ENCODE measurements around the gene ITGA7. TPM values are rescaled to one million over a fixed set of nuclear protein-coding genes. Genes with fewer than 3 reads are reported as not detected.

The ITGA7 gene
- total RNA-seq, 1 donor from 2014 or later = 43.4 TPM

DNA sequence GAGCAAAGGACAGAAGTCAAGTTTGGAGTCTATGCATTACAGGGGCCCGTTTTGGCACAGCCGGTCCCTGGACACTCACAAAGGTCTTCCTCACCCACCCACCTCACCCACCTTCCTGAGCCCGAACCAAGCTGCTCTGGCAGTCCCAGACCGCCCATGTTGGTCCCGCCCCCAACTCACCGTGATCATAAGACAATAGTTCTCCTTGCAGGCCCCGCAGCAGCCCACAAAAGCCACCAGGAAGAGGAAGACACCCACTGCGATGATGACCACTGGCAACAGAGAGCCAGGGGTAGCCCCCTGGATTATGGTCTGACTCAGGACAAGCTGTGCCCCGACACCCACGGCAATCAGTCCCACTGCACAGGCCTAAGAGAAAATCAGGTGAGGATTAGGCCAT is 19.3 kb upstream of the ITGA7 start:
- H3K9ac ChIP-seq = peak overlapping the region; percentile 50
- no peaks in the 10 kb centered on the region for H3K9me3 ChIP-seq (ENCODE audit: low read depth)
- Mint-ChIP-seq H3K36me3 (peaks cover 14% of the 10 kb centered on the region), H3K4me3 (peak overlapping the region; percentile 93), H3K9me3 (no peaks in the 10 kb centered on the region), H3K4me1 (peaks cover 40% of the 10 kb centered on the region), H3K27ac (peak overlapping the region; percentile 97), H3K27me3 (ENCODE audit: insufficient read depth, low read depth) (peaks cover 6% of the 10 kb centered on the region)
- no peak overlapping the region for H3K27ac ChIP-seq
- H3K4me2 ChIP-seq = peak overlapping the region; percentile 90
- DNase-seq (ENCODE audit: low spot score) = no peak
- no peaks in the 10 kb centered on the region for H3K27me3 ChIP-seq
- TF ChIP-seq EZH2 (IDR thresholded peaks at IDR 0.05) = no peak
- no peak for TF ChIP-seq EZH2phosphoT487 (IDR thresholded peaks at IDR 0.05)
- no peak for TF ChIP-seq CTCF (IDR thresholded peaks at IDR 0.05)
- H2AFZ ChIP-seq (replicated peaks) = no peak overlapping the region
- peaks cover 18% of the 10 kb centered on the region for H3K4me1 ChIP-seq
- H4K20me1 ChIP-seq (ENCODE audit: low read depth) = peaks cover 26% of the 10 kb centered on the region
- no peaks in the 10 kb centered on the region for H3K36me3 ChIP-seq
- peaks cover 23% of the 10 kb centered on the region for H3K79me2 ChIP-seq (ENCODE audit: low read depth)
- peak overlapping the region; percentile 64 for H3K4me3 ChIP-seq
- H3F3A ChIP-seq (ENCODE audit: low read depth) = peaks cover 51% of the 10 kb centered on the region

GRCh38 chr12:55725556-55725955 is 17.9 kb upstream of the ITGA7 start:
- DNase-seq (ENCODE audit: low spot score) = no peak
- H3K9ac ChIP-seq = no peak overlapping the region
- H3K4me3 ChIP-seq = no peak overlapping the region
- peaks cover 37% of the 10 kb centered on the region for H3K4me1 Mint-ChIP-seq
- no peaks in the 10 kb centered on the region for H3K36me3 ChIP-seq
- H3K79me2 ChIP-seq (ENCODE audit: low read depth) = peaks cover 23% of the 10 kb centered on the region
- no peaks in the 10 kb centered on the region for H3K27me3 ChIP-seq
- H4K20me1 ChIP-seq (ENCODE audit: low read depth) = peaks cover 21% of the 10 kb centered on the region
- peaks cover 6% of the 10 kb centered on the region for H3K27me3 Mint-ChIP-seq (ENCODE audit: insufficient read depth, low read depth)
- H3K4me1 ChIP-seq = peaks cover 16% of the 10 kb centered on the region
- no peak overlapping the region for H3K4me2 ChIP-seq
- peaks cover 14% of the 10 kb centered on the region for H3K36me3 Mint-ChIP-seq
- peak overlapping the region; percentile 71 for H3K4me3 Mint-ChIP-seq
- no peak overlapping the region for H3K27ac Mint-ChIP-seq
- TF ChIP-seq CTCF (IDR thresholded peaks at IDR 0.05) (no peak), EZH2phosphoT487 (IDR thresholded peaks at IDR 0.05) (no peak), EZH2 (IDR thresholded peaks at IDR 0.05) (no peak)
- H2AFZ ChIP-seq (replicated peaks) = no peak overlapping the region
- no peak overlapping the region for H3K27ac ChIP-seq
- H3F3A ChIP-seq (ENCODE audit: low read depth) = peaks cover 45% of the 10 kb centered on the region
- H3K9me3 ChIP-seq (ENCODE audit: low read depth) = no peaks in the 10 kb centered on the region
- H3K9me3 Mint-ChIP-seq = no peaks in the 10 kb centered on the region

- Histone ChIP-seq H3K36me3 (no peaks in the 10 kb centered on the region), H3K9ac (no peak overlapping the region), H3K4me1 (peaks cover 9% of the 10 kb centered on the region), H3K9me3 (ENCODE audit: low read depth) (no peaks in the 10 kb centered on the region), H4K20me1 (ENCODE audit: low read depth) (peaks cover 19% of the 10 kb centered on the region), H3K27me3 (no peaks in the 10 kb centered on the region), H3K27ac (no peak overlapping the region), H2AFZ (replicated peaks) (no peak overlapping the region), H3K79me2 (ENCODE audit: low read depth) (peaks cover 23% of the 10 kb centered on the region), H3F3A (ENCODE audit: low read depth) (peaks cover 39% of the 10 kb centered on the region), H3K4me2 (no peak overlapping the region), H3K4me3 (no peak overlapping the region)
- Mint-ChIP-seq H3K9me3 (no peaks in the 10 kb centered on the region), H3K27ac (no peak overlapping the region), H3K4me3 (peak overlapping the region; percentile 28), H3K27me3 (ENCODE audit: insufficient read depth, low read depth) (peaks cover 9% of the 10 kb centered on the region), H3K4me1 (peaks cover 30% of the 10 kb centered on the region), H3K36me3 (peaks cover 14% of the 10 kb centered on the region)
- TF ChIP-seq EZH2phosphoT487 (IDR thresholded peaks at IDR 0.05) (no peak), CTCF (IDR thresholded peaks at IDR 0.05) (no peak), EZH2 (IDR thresholded peaks at IDR 0.05) (no peak)
- DNase-seq (ENCODE audit: low spot score) = no peak
Observed at GRCh38 chr12:55724940-55725309, 17.2 kb upstream of the ITGA7 start.

Measured in neural progenitor cell (in vitro differentiated cells).